Measurements from ENCODE around the gene LMOD3.

The LMOD3 gene

GRCh38 chr3:69121513-69121912 lies 882 bp downstream of the LMOD3 start:
- DNase-seq = no peak

GRCh38 chr3:69120879-69121464 lies 1.4 kb downstream of the LMOD3 start:
- peak; percentile 21 for DNase-seq

GRCh38 chr3:69119681-69120080 lies 2.7 kb downstream of the LMOD3 start:
- DNase-seq = no peak

- DNase-seq = no peak
These were observed 3.3 kb downstream of the LMOD3 start for GRCh38 chr3:69119138-69119537.

- DNase-seq = no peak
These were observed 3.8 kb downstream of the LMOD3 start for GRCh38 chr3:69118555-69118954.

GRCh38 chr3:69116897-69117296 lies 5.5 kb downstream of the LMOD3 start:
- no peak for DNase-seq

GRCh38 chr3:69116162-69116561 lies 6.2 kb downstream of the LMOD3 start:
- no peak for DNase-seq

GRCh38 chr3:69115731-69116130 lies 6.7 kb downstream of the LMOD3 start:
- no peak for DNase-seq

- no peak for DNase-seq
These were observed 8.9 kb downstream of the LMOD3 start for GRCh38 chr3:69113536-69113935.

- no peak for DNase-seq
These were observed 11.4 kb downstream of the LMOD3 start for GRCh38 chr3:69110941-69111546.

GRCh38 chr3:69108811-69109210 lies 13.6 kb downstream of the LMOD3 start:
- DNase-seq = no peak

GRCh38 chr3:69107841-69108240 lies 14.6 kb downstream of the LMOD3 start:
- DNase-seq = no peak

- DNase-seq = no peak
These were observed 17.1 kb downstream of the LMOD3 start for GRCh38 chr3:69105320-69105719.

- no peak for DNase-seq
These were observed 17.8 kb downstream of the LMOD3 start for GRCh38 chr3:69104586-69104985.

- no peak for DNase-seq
These were observed 19.3 kb downstream of the LMOD3 start for GRCh38 chr3:69103123-69103522.

GRCh38 chr3:69102384-69102783 lies 20.0 kb downstream of the LMOD3 start:
- DNase-seq = no peak

- DNase-seq = no peak
These were observed 22.8 kb downstream of the LMOD3 start for GRCh38 chr3:69099576-69099975.

GRCh38 chr3:69097407-69098086 lies 24.8 kb downstream of the LMOD3 start:
- DNase-seq = no peak

GRCh38 chr3:69096299-69096698 lies 26.1 kb downstream of the LMOD3 start:
- no peak for DNase-seq

- no peak for DNase-seq
These were observed 26.8 kb downstream of the LMOD3 start for GRCh38 chr3:69095636-69096035.

GRCh38 chr3:69094467-69095205 lies 27.8 kb downstream of the LMOD3 start:
- DNase-seq = no peak

- no peak for DNase-seq
These were observed 30.3 kb downstream of the LMOD3 start for GRCh38 chr3:69092030-69092516.

- DNase-seq = no peak
These were observed 30.9 kb downstream of the LMOD3 start for GRCh38 chr3:69091389-69092029.

Measured in NCI-H1436 (cell line).